ENCODE results near the gene WDR1.

DNA sequence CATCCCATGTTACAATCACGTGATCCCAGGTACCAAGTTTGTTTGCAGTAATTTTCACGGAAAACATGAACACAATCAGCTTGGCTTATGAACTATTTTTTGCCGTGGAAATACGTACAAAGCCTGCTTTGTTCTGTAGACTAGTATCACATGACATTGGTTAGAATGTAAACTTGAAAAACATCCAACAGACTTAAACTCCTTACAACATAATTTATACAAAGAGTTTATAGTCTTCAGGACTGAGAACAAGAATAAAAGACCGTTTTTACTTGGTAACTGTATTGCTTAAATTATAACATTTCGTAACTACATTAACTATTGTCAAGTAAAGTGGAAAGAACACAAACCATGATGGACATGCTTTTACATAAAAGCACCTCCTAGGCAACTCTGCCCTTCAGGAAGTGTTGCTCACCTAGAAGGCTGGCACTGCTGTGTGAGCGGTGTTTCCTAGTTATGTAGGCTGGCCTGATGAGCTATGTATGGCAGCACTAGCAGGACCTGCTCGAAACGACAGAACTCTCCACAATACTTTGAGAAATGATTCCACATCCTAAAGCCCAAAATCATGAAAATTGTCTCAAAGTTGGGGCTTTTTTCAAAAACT lies 41.8 kb upstream of the WDR1 start:
- TF ChIP-seq, protein P1, sequence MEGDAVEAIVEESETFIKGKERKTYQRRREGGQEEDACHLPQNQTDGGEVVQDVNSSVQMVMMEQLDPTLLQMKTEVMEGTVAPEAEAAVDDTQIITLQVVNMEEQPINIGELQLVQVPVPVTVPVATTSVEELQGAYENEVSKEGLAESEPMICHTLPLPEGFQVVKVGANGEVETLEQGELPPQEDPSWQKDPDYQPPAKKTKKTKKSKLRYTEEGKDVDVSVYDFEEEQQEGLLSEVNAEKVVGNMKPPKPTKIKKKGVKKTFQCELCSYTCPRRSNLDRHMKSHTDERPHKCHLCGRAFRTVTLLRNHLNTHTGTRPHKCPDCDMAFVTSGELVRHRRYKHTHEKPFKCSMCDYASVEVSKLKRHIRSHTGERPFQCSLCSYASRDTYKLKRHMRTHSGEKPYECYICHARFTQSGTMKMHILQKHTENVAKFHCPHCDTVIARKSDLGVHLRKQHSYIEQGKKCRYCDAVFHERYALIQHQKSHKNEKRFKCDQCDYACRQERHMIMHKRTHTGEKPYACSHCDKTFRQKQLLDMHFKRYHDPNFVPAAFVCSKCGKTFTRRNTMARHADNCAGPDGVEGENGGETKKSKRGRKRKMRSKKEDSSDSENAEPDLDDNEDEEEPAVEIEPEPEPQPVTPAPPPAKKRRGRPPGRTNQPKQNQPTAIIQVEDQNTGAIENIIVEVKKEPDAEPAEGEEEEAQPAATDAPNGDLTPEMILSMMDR (conservative IDR thresholded peaks at IDR 0.05; ENCODE audit: low read depth, low read length) = no peak
- no peak for TF ChIP-seq EZH2 (IDR thresholded peaks at IDR 0.05; ENCODE audit: borderline replicate concordance, low read depth, low read length, poor library complexity, severe bottlenecking)
